ENCODE measurements around the gene GNA15. TPM values are rescaled to one million over a fixed set of nuclear protein-coding genes. Genes with fewer than 3 reads are reported as not detected.

The GNA15 gene
- total RNA-seq, 4 donors from 2014 or later: 1.2 to 12.4 (median 1.5) TPM; not detected in 1

DNA sequence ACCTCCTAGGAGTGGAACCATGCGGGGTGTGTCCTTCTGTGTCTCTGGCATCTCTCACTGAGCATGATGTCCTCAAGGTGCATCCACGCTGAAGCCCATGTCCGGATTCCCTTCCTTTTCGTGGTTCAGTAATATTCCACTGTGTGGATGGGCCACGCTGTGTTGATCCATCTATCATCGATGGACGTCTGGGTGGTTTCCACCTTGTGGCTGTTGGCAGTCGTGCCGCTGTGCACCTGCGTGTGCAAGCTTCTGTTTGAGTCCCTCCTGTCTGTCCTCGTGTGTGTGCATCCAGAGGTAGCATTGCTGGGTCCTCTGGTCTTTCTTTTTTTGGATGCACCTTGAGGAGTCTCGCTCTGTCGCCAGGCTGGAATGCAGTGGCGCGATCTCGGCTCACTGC, 11.2 kb upstream of the GNA15 start:
- Histone ChIP-seq H3K27ac (no peak overlapping the region), H3K36me3 (peaks cover 0 to 37% (median 0%) of the 10 kb centered on the region in 3 donors), H3K4me1 (no peaks in the 10 kb centered on the region), H3K9me3 (no peaks in the 10 kb centered on the region), H3K4me3 (no peak overlapping the region), H3K27me3 (no peaks in the 10 kb centered on the region)
- TF ChIP-seq POLR2A (IDR thresholded peaks at IDR 0.05): no peak
- TF ChIP-seq, protein P1, sequence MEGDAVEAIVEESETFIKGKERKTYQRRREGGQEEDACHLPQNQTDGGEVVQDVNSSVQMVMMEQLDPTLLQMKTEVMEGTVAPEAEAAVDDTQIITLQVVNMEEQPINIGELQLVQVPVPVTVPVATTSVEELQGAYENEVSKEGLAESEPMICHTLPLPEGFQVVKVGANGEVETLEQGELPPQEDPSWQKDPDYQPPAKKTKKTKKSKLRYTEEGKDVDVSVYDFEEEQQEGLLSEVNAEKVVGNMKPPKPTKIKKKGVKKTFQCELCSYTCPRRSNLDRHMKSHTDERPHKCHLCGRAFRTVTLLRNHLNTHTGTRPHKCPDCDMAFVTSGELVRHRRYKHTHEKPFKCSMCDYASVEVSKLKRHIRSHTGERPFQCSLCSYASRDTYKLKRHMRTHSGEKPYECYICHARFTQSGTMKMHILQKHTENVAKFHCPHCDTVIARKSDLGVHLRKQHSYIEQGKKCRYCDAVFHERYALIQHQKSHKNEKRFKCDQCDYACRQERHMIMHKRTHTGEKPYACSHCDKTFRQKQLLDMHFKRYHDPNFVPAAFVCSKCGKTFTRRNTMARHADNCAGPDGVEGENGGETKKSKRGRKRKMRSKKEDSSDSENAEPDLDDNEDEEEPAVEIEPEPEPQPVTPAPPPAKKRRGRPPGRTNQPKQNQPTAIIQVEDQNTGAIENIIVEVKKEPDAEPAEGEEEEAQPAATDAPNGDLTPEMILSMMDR (IDR thresholded peaks at IDR 0.05): peak in 2 of 6 experiments; percentile 12 to 19
- peak in 1 of 3 donors; percentile 48 for DNase-seq

DNA sequence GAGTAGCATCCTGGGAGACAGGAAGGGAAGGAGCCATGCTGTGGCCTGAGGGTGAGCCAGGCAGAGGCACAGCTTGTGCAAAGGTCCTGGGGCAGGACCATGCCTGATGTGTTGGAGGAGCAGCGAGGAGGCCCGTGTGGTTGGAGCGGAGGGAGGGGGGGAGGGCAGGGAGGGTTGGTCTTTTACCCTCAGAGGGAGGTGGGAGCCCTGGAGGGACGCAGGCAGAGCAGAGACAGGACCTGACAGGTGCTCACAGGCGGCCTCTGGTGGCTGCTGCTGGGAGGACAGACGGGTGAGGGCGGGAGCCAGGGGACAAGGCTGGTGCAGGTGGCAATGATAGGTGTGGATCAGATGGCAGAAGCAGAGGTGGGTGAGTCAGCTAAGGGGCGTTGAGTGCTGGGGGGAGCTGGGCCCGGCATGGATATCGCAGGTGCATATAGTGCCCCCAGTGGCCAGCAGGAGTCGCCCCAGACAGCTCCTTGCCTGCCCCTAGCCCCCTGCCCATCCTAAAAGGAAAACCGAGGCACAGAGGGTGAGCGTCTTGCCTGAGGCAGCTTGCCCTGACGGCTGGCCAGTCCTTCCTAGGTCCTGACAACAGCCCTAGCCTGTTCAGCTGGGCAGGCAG, 9.8 kb upstream of the GNA15 start:
- Histone ChIP-seq H3K4me3 (no peak overlapping the region), H3K9me3 (no peaks in the 10 kb centered on the region), H3K27me3 (no peaks in the 10 kb centered on the region), H3K36me3 (peaks cover 0 to 23% (median 0%) of the 10 kb centered on the region in 3 donors), H3K4me1 (no peaks in the 10 kb centered on the region), H3K27ac (no peak overlapping the region)
- TF ChIP-seq, protein P1 (IDR thresholded peaks at IDR 0.05): peak; percentile 10 to 85 (median 65)
- TF ChIP-seq POLR2A (IDR thresholded peaks at IDR 0.05): no peak
- peak; percentile 57 to 85 (median 79) for DNase-seq

DNA sequence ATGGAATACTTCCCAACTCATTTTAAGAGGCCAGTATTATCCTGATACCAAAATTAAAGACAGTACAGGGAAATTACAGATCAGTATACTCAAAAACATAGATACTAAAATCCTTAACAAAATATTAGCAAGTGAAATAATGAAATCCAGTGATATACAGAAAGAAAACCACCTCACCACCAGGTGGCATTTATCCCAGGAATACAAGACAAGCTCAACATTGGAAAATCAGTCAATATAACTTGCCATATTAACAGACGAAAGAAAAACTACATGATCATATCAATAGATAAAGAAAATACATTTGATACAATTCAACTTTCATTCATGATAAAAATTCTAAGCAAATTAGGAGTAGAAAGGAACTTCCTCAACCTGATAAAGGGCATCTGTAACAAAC, 6.7 kb upstream of the GNA15 start:
- DNase-seq: no peak
- Histone ChIP-seq H3K27ac (no peak overlapping the region), H3K4me1 (peaks cover 0 to 3% (median 0%) of the 10 kb centered on the region in 4 donors), H3K4me3 (no peak overlapping the region), H3K9me3 (no peaks in the 10 kb centered on the region), H3K36me3 (no peaks in the 10 kb centered on the region), H3K27me3 (no peaks in the 10 kb centered on the region)
- TF ChIP-seq, protein P1 (IDR thresholded peaks at IDR 0.05): peak; percentile 10 to 65 (median 46)
- TF ChIP-seq POLR2A (IDR thresholded peaks at IDR 0.05): no peak

DNA sequence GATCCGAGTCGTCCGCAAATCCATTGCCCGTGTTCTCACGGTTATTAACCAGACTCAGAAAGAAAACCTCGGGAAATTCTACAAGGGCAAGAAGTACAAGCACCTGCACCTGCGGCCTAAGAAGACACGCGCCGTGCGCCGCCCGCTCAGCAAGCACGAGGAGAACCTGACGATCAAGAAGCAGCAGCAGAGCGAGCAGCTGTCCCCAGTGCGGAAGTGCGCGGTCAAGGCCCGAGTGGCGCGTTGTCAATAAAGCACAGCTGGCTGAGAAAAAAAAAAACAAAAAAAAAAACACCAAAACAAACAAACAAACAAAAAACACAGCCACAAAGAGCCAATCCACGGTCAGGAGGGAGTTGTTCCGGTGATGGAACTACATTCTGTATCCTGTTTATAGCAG, 4.7 kb upstream of the GNA15 start:
- H3K4me1 ChIP-seq: peaks cover 0 to 3% (median 0%) of the 10 kb centered on the region in 4 donors
- DNase-seq: no peak
- H3K27me3 ChIP-seq: no peaks in the 10 kb centered on the region
- H3K9me3 ChIP-seq: no peaks in the 10 kb centered on the region
- H3K27ac ChIP-seq: no peak overlapping the region
- H3K36me3 ChIP-seq: no peaks in the 10 kb centered on the region
- no peak for TF ChIP-seq POLR2A (IDR thresholded peaks at IDR 0.05)
- TF ChIP-seq, protein P1 (IDR thresholded peaks at IDR 0.05): no peak
- no peak overlapping the region for H3K4me3 ChIP-seq

DNA sequence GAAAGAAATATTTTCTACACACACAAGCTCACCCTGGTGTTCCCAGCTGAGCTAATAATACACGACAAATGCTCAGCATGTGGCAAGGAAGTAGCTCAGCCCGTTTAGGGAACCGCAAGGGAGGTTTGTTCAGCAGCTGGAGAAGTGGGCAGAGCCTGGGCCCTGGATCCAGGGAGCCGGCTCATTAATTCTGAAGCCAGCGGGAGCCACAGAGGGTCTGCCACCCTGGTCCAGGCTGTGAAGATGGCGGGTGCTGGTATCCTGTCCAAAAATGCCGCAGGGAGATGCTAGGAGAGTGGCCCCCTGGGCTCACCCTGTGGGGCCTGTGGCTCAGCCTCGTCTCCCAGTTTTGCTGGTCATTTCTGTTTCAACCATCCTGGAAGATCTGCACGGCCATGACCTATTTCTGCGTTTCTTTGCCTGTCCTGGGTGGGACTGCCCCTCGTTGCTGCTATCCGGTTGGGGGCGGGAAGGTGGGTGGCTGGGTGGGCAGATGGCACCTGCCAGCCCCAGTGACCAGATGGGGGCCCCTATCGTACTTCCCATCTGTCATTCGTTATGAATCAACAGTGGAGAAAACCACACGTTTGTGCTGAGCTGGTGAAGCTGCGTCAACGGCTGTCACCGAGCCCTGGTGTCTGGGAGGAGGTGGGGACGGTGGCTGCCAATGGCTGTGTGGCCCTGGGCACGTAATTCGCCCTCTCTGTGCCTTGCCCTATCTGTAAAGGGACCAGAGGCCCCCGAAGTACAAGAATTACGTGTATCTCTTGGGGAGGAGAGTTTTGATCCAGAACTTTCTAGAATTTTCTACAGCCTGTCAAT, 2.7 kb upstream of the GNA15 start:
- no peaks in the 10 kb centered on the region for H3K27me3 ChIP-seq
- H3K36me3 ChIP-seq: no peaks in the 10 kb centered on the region
- H3K4me1 ChIP-seq: peaks cover 0 to 3% (median 0%) of the 10 kb centered on the region in 4 donors
- H3K27ac ChIP-seq: peak overlapping the region in 3 of 4 donors; percentile 38 to 68 (median 44)
- H3K9me3 ChIP-seq: no peaks in the 10 kb centered on the region
- DNase-seq: peak; percentile 37 to 68 (median 46)
- H3K4me3 ChIP-seq: no peak overlapping the region
- no peak for TF ChIP-seq POLR2A (IDR thresholded peaks at IDR 0.05)
- TF ChIP-seq, protein P1 (IDR thresholded peaks at IDR 0.05): no peak

All from Peyer's patch (tissue), 4 donors.